NOMO-1 treated with DMSO at 0.1 percent for 48 hours (cell line): Measurements from ENCODE around the gene ANKS1B.
"Not testable (repeated sequence)": the region's sequence is repeated elsewhere in the genome, so short reads cannot be mapped to it uniquely, and the experiment has no call there.

Experiments
- DNase-seq: peaks from one replicate; lab custom pipeline; 2025; ENCODE audit not compliant: unreplicated experiment; lab: John Stamatoyannopoulos, UW

The ANKS1B gene

DNA sequence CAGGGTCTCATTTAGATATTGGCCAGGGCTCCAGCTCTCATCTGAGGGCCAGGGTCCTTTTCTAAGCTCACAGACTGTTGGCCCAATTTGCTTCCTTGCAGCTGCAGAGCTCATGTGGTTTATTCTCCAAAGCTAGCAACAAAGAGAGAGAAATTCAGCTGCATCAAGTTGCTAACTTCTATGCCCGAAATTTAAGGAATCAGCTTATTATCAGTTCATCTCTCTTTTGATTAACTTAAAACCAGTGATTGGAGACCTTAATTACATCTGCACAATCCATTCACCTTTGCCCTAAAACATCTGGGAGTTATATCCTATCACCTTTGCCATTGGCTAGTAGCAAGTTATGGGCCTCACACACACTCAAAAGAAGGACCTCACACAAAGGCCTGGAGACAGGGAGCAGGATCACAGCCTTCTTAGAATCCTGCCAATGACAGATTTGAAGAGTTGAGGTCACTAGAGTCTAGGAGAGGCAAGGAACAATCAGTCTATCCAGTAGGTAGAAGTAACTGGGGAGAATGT, 596.0 kb downstream of the ANKS1B start:
- no peak for DNase-seq

DNA sequence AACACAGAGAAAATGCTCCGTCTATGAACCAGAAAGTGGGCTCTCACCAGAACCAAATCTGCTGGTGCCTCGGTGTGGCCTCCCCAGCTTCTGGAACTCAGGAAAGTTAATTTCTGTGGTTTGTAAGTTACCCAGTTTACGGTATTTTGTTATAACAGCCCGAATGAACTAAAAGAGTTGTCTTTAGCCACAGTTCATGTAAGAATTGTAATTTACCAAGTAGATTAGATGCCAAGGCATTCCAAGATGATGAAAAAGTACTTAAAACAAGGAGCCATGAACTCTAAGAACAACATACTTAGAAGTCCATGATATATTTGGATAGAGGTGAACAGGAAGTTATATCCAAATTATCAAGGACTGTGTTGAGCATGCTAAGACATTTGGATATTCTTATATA, 597.1 kb downstream of the ANKS1B start:
- no peak for DNase-seq

- no peak for DNase-seq
Observed at GRCh38 chr12:99386907-99387306, 597.8 kb downstream of the ANKS1B start.

- DNase-seq = no peak
Observed at GRCh38 chr12:99383258-99383657, 601.5 kb downstream of the ANKS1B start.

- DNase-seq = no peak
Observed at GRCh38 chr12:99381992-99382391, 602.7 kb downstream of the ANKS1B start.

- DNase-seq = no peak
Observed at GRCh38 chr12:99380701-99381100, 604.0 kb downstream of the ANKS1B start.

GRCh38 chr12:99374023-99374422, 610.7 kb downstream of the ANKS1B start:
- DNase-seq = no peak

DNA sequence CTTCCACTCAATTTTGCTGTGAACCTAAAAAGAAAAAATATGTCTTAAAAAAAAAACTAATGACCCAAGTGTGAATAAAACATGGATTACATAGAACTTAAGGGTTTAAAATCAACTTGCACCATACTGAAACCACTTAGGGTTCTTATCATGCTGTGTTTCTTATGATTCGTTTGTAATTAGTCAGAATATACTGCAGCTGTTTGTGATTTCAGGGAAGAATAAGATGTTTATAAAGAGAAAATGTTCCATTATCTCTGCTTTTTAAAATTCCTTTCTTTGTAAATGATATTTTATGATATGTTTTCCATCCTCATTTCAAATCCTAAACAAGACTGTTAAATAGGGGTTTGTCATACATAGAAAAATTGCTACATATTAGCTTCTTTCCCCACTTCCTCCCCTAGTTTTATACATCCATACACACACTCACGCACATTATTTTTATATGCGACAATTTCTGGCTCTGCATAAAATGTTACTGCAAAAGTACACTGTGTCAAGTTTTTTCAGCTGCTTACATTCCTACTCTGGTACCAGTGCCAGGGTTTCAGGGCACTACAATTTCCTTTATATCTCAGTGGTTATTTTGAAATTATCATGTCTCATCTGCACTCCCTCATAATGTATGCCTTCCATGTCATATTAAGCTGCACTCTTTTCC, 612.3 kb downstream of the ANKS1B start:
- no peak for DNase-seq

- DNase-seq = no peak
Observed at GRCh38 chr12:99370421-99371138, 614.2 kb downstream of the ANKS1B start.

DNA sequence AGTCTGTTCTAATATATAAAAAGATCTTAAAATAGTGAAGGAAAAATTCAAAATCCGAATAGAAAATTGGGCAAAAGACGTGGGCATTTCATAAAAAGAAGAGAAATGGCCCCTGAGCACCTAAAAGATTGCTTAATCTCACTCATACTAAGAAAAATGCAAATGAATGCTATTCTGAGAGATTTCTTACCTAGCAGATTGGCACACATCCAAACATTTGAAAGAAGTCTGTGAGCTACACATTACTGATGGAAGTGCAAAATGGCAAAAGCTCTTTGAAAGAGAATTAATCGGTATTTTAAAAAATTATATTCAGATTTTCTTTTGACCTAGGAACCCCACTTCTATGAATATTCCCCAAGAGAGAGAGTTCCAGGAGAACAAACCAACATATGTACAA, 617.6 kb downstream of the ANKS1B start:
- DNase-seq = no peak

DNA sequence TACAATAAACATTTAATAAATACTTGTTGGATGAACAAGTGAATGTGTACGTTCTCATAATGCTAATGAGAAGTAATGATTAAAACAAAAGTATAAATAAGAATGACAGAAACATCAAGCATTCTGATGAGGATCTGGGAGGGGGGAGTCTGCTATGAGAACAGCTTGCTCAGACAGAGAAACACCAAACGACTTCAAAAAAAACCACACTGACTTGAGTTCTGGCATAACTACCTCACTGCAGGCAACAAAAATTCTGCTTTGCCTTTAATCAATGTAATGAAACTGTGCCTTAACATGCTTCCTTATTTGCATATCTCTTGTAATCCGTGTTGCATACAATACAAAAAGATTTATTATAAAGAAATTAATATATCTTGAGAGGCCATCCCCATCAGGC, 632.5 kb downstream of the ANKS1B start:
- no peak for DNase-seq

- DNase-seq = no peak
Observed at GRCh38 chr12:99343960-99344359, 640.8 kb downstream of the ANKS1B start.

DNA sequence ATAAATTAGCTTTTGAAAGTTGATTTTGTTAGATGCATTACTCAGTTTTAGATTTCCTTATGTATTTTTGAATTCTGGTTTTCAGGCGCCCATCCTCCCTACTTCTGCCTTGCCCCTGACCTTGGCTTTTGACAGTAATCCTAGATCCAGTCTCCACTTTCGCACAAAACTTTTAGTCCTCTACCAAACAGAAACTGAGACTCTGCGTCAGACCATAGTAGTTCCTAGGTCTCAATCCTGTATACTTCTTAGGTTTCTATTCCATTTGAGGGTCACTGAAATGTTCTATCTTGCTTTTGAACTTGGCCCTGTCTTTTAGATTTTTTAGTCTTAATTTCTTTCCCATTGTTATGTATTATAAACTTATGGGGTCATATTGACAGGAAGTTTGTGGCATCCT, 645.1 kb downstream of the ANKS1B start:
- DNase-seq = no peak

DNA sequence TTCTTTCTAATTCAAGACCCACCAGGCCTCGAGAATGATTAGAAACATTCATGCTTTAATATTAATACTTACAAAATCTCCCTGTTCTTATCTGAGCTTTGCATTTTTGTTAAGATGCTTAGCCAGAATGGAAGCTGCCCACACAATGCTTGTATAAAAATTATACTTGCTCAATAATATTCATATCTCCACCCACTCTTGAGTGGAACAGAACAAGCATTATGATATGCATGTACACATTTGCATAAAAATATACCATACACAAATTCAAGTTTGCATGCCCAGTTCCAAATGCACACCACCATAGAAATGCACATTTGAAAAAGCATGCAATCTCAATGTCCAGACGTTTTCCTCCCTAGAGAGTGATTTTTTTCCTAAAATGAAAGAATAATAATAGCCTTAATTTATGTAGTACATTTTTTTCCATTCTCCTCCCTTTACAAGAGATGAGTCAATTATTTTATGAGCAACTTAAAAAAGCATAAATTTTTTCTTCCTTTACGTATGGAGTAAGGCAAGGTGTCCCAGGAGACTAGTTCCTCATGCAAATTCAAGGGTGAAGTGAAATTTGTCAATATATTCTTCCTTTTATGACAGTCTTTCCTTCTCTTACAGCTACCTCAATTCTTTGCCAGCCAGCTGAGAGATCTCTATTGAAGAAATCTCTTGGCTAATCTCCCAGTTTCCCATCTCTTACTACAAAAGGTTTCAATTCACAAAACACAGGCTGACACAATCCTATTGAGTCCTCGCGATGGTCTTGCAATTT, 650.3 kb downstream of the ANKS1B start:
- no peak for DNase-seq

- DNase-seq = no peak
Observed at GRCh38 chr12:99332936-99333591, 651.7 kb downstream of the ANKS1B start.

- DNase-seq = no peak
Observed at GRCh38 chr12:99330216-99330615, 654.5 kb downstream of the ANKS1B start.

DNA sequence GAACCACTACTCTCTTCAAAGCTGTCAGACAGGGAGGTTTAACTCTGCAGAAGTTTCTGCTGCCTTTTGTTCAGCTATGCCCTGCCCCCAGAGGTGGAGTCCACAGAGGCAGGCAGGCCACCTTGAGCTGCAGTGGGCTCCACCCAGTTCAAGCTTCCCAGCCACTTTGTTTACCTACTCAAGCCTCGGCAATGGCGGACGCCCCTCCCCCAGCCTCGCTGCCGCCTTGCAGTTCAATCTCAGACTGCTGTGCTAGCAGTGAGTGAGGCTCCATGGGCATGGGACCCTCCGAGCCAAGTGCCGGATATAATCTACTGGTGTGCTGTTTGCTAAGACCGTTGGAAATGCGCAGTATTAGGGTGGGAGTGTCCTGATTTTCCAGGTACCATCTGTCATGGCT, 663.5 kb downstream of the ANKS1B start:
- not testable (repeated sequence) for DNase-seq

DNA sequence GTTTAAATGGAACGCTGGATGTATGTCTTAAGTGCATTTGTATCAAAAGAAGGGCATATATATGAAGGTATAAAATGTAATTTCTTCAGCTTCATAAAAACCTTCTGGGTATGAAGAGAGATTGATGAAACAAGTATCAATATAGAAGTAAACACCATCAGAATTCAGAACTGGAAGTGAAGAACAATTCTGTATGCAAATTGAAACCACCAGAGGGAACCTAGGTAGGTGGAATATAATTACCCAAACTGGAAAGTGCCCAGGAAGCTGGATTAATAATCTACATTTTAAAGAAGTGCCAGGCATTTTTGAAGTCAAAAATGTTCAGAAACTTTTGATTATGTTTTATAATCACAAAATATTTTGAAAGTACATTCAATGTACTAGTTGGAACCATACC, 673.4 kb downstream of the ANKS1B start:
- no peak for DNase-seq

DNA sequence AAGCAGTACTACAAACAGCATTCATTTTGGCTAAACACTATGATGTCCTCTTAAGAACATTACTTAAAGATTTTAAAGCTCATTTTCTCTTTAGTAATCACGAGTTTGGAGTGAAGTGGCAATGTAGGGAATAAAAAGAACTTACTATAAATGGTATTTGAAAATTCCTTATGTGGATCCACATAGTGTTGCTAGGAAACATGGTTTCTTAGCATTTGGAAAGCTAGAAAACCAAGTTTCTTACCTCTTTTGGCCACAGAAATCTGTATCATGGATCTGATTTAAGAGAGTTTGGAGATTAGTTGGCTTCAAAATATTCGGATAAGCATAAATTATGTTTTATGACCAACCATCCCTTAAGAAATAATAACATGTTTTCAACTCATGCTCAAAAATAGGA, 674.9 kb downstream of the ANKS1B start:
- no peak for DNase-seq

GRCh38 chr12:99302874-99303273, 681.9 kb downstream of the ANKS1B start:
- DNase-seq = no peak

DNA sequence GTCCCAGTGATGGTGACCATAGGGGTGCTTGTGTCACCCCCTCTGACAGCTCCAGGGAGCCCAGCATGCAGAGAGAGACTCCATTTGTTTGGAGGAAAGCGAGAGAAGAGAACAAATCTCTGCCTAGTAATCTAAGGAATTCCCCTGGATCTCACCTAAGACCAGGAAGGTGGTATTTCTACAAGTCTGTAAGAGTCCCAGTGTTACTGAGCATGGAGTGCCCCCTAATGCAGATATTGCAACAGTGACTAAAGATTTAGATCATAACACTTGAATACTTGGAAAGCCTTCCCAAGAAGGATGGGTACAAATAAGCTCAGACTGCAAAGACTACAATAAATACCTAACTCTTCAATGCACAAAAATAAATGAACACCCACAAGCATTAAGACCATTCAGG, 697.6 kb downstream of the ANKS1B start:
- DNase-seq = no peak
